ENCODE measurements around the gene MEIOSIN.
"Not testable (repeated sequence)": the region's sequence is repeated elsewhere in the genome, so short reads cannot be mapped to it uniquely, and the experiment has no call there.

The MEIOSIN gene, protein sequence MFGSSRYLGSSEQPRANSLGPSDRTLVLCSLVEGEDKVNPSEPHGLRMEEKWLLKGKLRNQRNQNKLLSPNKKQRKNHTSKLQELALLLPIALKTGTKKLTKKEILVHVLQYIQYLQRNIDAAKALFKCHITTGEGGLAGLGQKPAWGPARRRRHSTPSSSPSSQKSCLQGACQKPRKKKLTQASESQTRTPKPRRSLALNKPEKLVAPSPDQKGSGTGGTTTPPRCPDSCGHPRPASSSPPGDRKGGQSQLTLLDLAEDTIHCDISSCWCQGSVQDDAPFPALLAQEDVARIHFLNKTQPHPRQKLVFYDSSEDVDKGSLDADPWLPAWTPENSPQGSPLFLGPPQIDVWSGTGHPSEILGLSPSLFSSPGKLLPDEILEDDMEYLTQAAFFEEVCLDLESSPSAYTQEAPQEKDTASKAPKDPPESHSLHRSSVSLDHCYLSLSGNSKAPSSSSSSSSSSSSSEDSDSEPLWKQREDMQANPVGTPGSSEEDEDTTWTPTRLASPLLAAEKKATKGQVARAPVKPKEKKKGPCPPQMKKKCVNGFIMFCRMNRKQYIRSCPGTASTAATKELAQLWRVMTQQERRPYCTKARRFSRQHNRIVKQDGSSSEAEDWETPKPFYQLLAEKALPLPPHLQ

GRCh38 chr19:45733160-45733810 is at the start of gene MEIOSIN:
Gene MEIOSIN (plus strand): TSS chr19:45733439. CDS start chr19:45735377, 1,938 bp downstream.
- no peak for DNase-seq (ENCODE audit: low read depth in 2 of 2)

DNA sequence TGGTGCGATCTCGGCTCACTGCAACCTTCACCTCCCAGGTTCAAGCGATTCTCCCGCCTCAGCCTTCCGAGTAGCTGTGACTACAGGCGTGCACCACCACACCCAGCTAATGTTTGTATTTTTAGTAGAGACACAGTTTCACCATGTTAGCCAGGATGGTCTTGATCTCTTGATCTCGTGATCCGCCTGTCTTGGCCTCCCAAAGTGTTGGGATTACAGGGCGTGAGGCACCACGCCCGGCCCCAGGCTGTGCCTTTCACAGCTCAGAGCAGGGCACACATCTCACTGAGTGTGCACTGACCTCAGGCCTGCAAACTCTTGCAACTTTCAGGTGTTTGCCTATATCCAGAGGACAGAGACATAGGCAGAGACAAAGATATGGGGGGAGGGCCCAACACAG is 48.2 kb upstream of the MEIOSIN start:
- DNase-seq (ENCODE audit: low read depth in 2 of 2): not testable (repeated sequence)

GRCh38 chr19:45687599-45687998 is 45.6 kb upstream of the MEIOSIN start:
- DNase-seq (ENCODE audit: low read depth in 2 of 2): no peak

DNA sequence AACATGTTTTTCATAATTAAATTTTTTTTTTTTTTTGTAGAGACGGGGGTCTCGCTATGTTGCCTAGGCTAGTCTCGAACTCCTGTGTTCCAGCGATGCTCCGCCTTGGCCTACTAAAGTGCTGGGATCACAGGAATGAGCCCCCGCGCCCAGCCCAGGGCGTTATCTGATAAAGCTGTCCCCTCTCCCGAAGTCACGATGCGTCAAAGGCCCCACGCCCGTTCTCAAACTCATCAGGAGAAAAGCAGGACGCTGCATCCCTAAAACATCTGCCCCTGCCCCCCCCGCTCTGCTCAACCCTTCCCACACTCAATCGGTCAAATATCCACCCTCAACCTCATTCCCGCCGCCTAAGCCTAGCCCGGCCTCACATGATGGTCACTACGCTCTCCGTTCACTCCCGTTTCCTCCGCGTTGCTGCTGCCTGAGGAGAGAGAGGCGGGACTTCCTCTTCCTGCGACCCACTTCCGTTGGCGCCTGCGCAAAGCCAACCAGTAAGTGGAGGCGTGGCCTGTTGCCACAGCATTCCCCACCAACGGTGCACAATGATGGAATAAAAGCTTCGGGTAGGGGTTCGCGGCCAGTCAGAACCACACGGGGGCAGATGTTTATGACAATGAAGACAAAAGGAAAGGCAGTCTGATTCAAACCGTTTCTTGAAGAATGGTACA is 41.6 kb upstream of the MEIOSIN start, which contains the start of gene SNRPD2:
Gene SNRPD2, minus strand, starts transcription at position 438 of the 671 bp plus-strand sequence. Its CDS starts 65 bp downstream, at position 373.
- DNase-seq (ENCODE audit: low read depth in 2 of 2): peak; percentile 86 to 88

GRCh38 chr19:45692187-45693105 is 40.8 kb upstream of the MEIOSIN start, which contains the start of gene QPCTL:
Gene QPCTL (plus strand): TSS chr19:45692666. CDS start chr19:45692704, 38 bp downstream.
- peak; percentile 92 to 97 for DNase-seq (ENCODE audit: low read depth in 2 of 2)

- peak in 1 of 2 donors; percentile 53 for DNase-seq (ENCODE audit: low read depth in 2 of 2)
Observed at GRCh38 chr19:45693106-45693788, 40.0 kb upstream of the MEIOSIN start.

DNA sequence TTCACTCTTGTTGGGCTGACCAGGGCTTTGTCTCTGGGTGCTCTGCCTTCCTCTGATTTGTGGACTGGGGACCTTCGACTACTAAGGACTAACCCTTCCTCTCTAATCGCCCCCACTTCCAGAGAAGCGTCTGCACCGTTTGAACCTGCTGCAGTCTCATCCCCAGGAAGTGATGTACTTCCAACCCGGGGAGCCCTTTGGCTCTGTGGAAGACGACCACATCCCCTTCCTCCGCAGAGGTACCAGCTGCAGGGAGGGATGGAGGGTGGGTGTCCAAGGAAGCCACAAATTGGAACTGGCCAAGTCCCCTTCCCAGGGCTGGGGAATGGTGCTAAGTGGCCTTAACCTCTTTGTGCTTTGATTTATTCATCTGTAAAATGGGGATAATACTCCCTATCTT is 31.6 kb upstream of the MEIOSIN start:
- DNase-seq (ENCODE audit: low read depth in 2 of 2): no peak

- no peak for DNase-seq (ENCODE audit: low read depth in 2 of 2)
Observed at GRCh38 chr19:45705115-45705514, 28.1 kb upstream of the MEIOSIN start.

DNA sequence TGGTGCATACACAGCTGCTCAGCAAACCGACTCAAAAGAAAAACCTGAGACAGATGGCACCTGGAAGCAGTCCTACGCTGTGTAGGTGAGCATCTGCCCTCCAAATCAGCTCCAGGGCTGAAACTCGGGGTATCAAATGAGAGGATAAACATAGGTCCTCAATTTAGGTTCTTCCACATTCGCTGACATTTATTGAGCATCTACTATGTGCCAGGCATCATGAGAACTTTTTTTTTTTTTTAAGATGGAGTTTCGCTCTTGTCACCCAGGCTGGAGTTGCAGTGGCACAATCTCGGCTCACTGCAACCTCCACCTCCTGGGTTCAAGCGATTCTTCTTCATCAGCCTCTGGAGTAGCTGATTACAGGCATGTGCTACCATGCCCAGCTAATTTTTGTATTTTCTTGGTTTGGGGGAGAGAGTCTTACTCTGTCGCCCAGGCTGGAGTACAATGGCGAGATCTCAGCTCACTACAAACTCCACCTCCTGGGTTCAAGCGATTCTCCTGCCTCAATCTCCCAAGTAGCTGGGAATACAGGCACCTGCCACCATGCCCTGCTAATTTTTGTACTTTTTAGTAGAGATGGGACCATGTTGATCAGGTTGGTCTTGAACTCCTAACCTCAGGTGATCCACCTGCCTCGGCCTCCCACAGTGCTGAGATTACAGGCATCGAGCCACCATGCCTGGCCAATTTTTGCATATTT is 27.4 kb upstream of the MEIOSIN start:
- no peak for DNase-seq (ENCODE audit: low read depth in 2 of 2)

- no peak for DNase-seq (ENCODE audit: low read depth in 2 of 2)
Observed at GRCh38 chr19:45710356-45711130, 22.7 kb upstream of the MEIOSIN start.

DNA sequence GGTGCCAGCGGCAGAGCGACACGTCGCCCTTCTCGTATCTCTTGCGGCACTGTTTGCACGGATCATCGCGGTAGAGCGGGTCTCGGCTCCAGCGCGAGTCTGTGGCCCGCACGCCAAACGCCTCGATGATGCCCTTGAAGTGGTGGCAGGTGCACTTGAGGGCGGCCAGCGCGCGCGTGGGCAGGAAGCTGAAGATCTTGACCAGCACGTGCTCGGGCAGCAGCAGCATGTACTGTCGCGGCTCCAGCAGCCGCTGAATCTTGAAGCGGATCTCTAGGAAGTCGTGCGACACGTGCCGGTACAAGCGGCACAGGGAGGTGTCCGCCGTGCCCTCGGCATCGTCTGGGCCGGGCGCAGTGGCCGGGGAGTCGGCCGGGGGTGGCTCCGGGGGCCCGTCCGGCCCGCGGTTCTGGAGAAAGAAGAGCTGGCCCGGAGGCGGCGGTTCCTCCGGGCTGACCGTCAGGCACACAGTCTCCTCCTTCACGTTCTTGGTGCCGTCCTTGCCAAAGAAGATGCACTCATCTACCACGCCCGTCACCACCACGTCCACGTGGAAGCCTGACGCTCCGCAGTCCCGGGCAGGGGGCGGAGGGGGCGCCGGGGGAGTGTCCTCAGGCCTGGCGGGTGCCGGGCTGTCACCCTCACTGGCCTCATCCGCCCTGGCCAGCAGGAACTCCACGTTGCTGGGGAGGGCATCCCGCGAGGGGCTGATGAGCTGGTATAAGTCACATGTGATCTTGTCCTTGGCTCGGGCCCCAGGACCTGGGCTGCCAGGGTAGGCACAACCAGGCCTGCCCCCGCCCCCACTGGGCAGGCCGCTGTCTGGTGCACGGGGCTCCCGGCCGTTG is 21.2 kb upstream of the MEIOSIN start:
- DNase-seq (ENCODE audit: low read depth in 2 of 2): no peak

GRCh38 chr19:45712699-45713067 is 20.6 kb upstream of the MEIOSIN start:
- DNase-seq (ENCODE audit: low read depth in 2 of 2): no peak

GRCh38 chr19:45713141-45713540 is 20.1 kb upstream of the MEIOSIN start:
- no peak for DNase-seq (ENCODE audit: low read depth in 2 of 2)

- DNase-seq (ENCODE audit: low read depth in 2 of 2): no peak
Observed at GRCh38 chr19:45715139-45715538, 18.1 kb upstream of the MEIOSIN start.

- DNase-seq (ENCODE audit: low read depth in 2 of 2): no peak
Observed at GRCh38 chr19:45716359-45717130, 16.7 kb upstream of the MEIOSIN start.

- DNase-seq (ENCODE audit: low read depth in 2 of 2): peak; percentile 96 to 97
Observed at GRCh38 chr19:45717131-45717982, 15.9 kb upstream of the MEIOSIN start.

All from stimulated activated CD8-positive, alpha-beta memory T cell treated with anti-CD3 and anti-CD28 coated beads, Interleukin-15, amount 100 ng/mL, for 4 hours (primary cell).